GM18873 (cell line): ENCODE results near the gene SSU72.
A peak's percentile ranks its signal among the peaks of the same experiment; 100 is the strongest.
"Not testable (repeated sequence)": the region's sequence is repeated elsewhere in the genome, so short reads cannot be mapped to it uniquely, and the experiment has no call there.

Source experiments
- ATAC-seq: cut with Tn5 transposase; IDR thresholded peaks from one replicate; pipeline ENCODE4 v1.9.1; 2021; ENCODE audit warnings: mild to moderate bottlenecking, moderate library complexity, moderate number of reproducible peaks; ENCODE audit not compliant: unreplicated experiment, low FRiP score

Gene SSU72

GRCh38 chr1:1511533-1512285, 63.0 kb downstream of the SSU72 start, which contains the start of gene ATAD3A:
ATAD3A (plus strand) TSS chr1:1512162; CDS start chr1:1512269, 107 bp downstream.
- ATAC-seq: peak; percentile 81

GRCh38 chr1:1510912-1511532, 63.6 kb downstream of the SSU72 start:
- no peak for ATAC-seq

- not testable (repeated sequence) for ATAC-seq
Measured at GRCh38 chr1:1509465-1509850, 65.2 kb downstream of the SSU72 start.

GRCh38 chr1:1508775-1509464, 65.7 kb downstream of the SSU72 start:
- not testable (repeated sequence) for ATAC-seq

GRCh38 chr1:1507305-1507704, 67.4 kb downstream of the SSU72 start:
- no peak for ATAC-seq

- ATAC-seq: not testable (repeated sequence)
Measured at GRCh38 chr1:1505801-1506200, 68.9 kb downstream of the SSU72 start.

- ATAC-seq: not testable (repeated sequence)
Measured at GRCh38 chr1:1505366-1505798, 69.3 kb downstream of the SSU72 start.

GRCh38 chr1:1504777-1505365, 69.8 kb downstream of the SSU72 start:
- not testable (repeated sequence) for ATAC-seq

- not testable (repeated sequence) for ATAC-seq
Measured at GRCh38 chr1:1495461-1495975, 79.1 kb downstream of the SSU72 start.

GRCh38 chr1:1494311-1494710, 80.4 kb downstream of the SSU72 start:
- ATAC-seq: not testable (repeated sequence)
